ENCODE data around the gene PANK3. TPM values are rescaled to one million over a fixed set of nuclear protein-coding genes. Genes with fewer than 3 reads are reported as not detected.

PANK3 gene
- total and polyA plus RNA-seq, 4 donors = 10.9 to 79.4 (median 42.4) TPM

GRCh38 chr5:168607946-168608345, 28.8 kb upstream of the PANK3 start:
- Histone ChIP-seq H3K9ac (ENCODE audit: low read depth in 1 of 2, low read length in 2 of 2) (no peak overlapping the region), H3K27me3 (ENCODE audit: control insufficient read depth in 4 of 4, insufficient read depth in 4 of 4, low read length in 3 of 4) (no peaks in the 10 kb centered on the region), H3K4me1 (ENCODE audit: control insufficient read depth in 4 of 4, insufficient read depth in 4 of 4, low read length in 3 of 4) (peaks cover 0 to 1% (median 0%) of the 10 kb centered on the region in 4 donors), H3K9me3 (ENCODE audit: control insufficient read depth in 4 of 4, low read length in 3 of 4) (no peaks in the 10 kb centered on the region), H3K36me3 (ENCODE audit: control insufficient read depth in 4 of 4, insufficient read depth in 3 of 4, low read depth in 1 of 4, low read length in 3 of 4) (no peaks in the 10 kb centered on the region), H3K4me3 (ENCODE audit: low read depth in 1 of 3, low read length in 3 of 3) (no peak overlapping the region), H3K27ac (ENCODE audit: low read depth in 1 of 2, low read length in 2 of 2) (no peak overlapping the region)
- 92% methylated on average over 2 of the region's 2 CpGs for WGBS
- TF ChIP-seq GABPA (IDR thresholded peaks at IDR 0.05 in 1 of 2, conservative IDR thresholded peaks at IDR 0.05 in 1 of 2) = no peak
- no peak for TF ChIP-seq ATF3 (IDR thresholded peaks at IDR 0.05)
- TF ChIP-seq NR2F2 (IDR thresholded peaks at IDR 0.05) = no peak
- no peak for TF ChIP-seq JUND (IDR thresholded peaks at IDR 0.05)
- TF ChIP-seq FOXA2 (IDR thresholded peaks at IDR 0.05) = no peak
- no peak for TF ChIP-seq REST (IDR thresholded peaks at IDR 0.05)
- TF ChIP-seq HNF4A (conservative IDR thresholded peaks at IDR 0.05) = no peak
- no peak for TF ChIP-seq RXRA (IDR thresholded peaks at IDR 0.05)
- TF ChIP-seq EGR1 (IDR thresholded peaks at IDR 0.05; ENCODE audit: low read depth in 2 of 2) = no peak
- TF ChIP-seq HNF4G (IDR thresholded peaks at IDR 0.05) = no peak
- no peak for TF ChIP-seq MAX (IDR thresholded peaks at IDR 0.05)
- TF ChIP-seq SP1 (IDR thresholded peaks at IDR 0.05) = no peak
- TF ChIP-seq FOXA1 (IDR thresholded peaks at IDR 0.05) = no peak
- TF ChIP-seq YY1 (IDR thresholded peaks at IDR 0.05) = no peak
- no peak for TF ChIP-seq CTCF (IDR thresholded peaks at IDR 0.05; ENCODE audit: low read depth, low read length, missing input control)
- TF ChIP-seq RAD21 (IDR thresholded peaks at IDR 0.05) = no peak
- DNase-seq (ENCODE audit: low spot score) = no peak

- 98% methylated on average over 2 of the region's 2 CpGs for WGBS
- H3K4me3 ChIP-seq (ENCODE audit: low read depth in 1 of 3, low read length in 3 of 3) = no peak overlapping the region
- TF ChIP-seq HNF4A (conservative IDR thresholded peaks at IDR 0.05) = no peak
- no peak for TF ChIP-seq RAD21 (IDR thresholded peaks at IDR 0.05)
- TF ChIP-seq YY1 (IDR thresholded peaks at IDR 0.05) = no peak
- no peak for TF ChIP-seq MAX (IDR thresholded peaks at IDR 0.05)
- TF ChIP-seq REST (IDR thresholded peaks at IDR 0.05) = no peak
- no peak for TF ChIP-seq EGR1 (IDR thresholded peaks at IDR 0.05; ENCODE audit: low read depth in 2 of 2)
- no peak for TF ChIP-seq CTCF (IDR thresholded peaks at IDR 0.05; ENCODE audit: low read depth, low read length, missing input control)
- no peak for TF ChIP-seq NR2F2 (IDR thresholded peaks at IDR 0.05)
- no peak for TF ChIP-seq ZBTB33 (IDR thresholded peaks at IDR 0.05)
- TF ChIP-seq FOXA2 (IDR thresholded peaks at IDR 0.05) = no peak
- no peaks in the 10 kb centered on the region for H3K27me3 ChIP-seq (ENCODE audit: control insufficient read depth in 4 of 4, insufficient read depth in 4 of 4, low read length in 3 of 4)
- H3K36me3 ChIP-seq (ENCODE audit: control insufficient read depth in 4 of 4, insufficient read depth in 3 of 4, low read depth in 1 of 4, low read length in 3 of 4) = no peaks in the 10 kb centered on the region
- no peaks in the 10 kb centered on the region for H3K9me3 ChIP-seq (ENCODE audit: control insufficient read depth in 4 of 4, low read length in 3 of 4)
- DNase-seq (ENCODE audit: low spot score) = no peak
- no peak overlapping the region for H3K9ac ChIP-seq (ENCODE audit: low read depth in 1 of 2, low read length in 2 of 2)
- H3K27ac ChIP-seq (ENCODE audit: low read depth in 1 of 2, low read length in 2 of 2) = no peak overlapping the region
- peaks cover 0 to 10% (median 6%) of the 10 kb centered on the region in 4 donors for H3K4me1 ChIP-seq (ENCODE audit: control insufficient read depth in 4 of 4, insufficient read depth in 4 of 4, low read length in 3 of 4)
These were observed 27.4 kb upstream of the PANK3 start for GRCh38 chr5:168606562-168606961.

Measured in liver (tissue), 9 donors.